HepG2 (cell line): ENCODE data around the gene NUDT7. TPM values are rescaled to one million over a fixed set of nuclear protein-coding genes. Genes with fewer than 3 reads are reported as not detected.

Source experiments
- HNRNPLL ChIP-seq: fragments of 200-400 bp; formaldehyde crosslinking; IDR thresholded peaks from 2 replicates; pipeline ENCODE4 v1.6.1; 2017; ENCODE audit warnings: mild to moderate bottlenecking, low read depth, low read length; ENCODE audit not compliant: poor library complexity, severe bottlenecking
- IRX3 ChIP-seq: sonication (generic); formaldehyde crosslinking; IDR thresholded peaks from 2 replicates; pipeline ENCODE4 v1.8.1; 2023; ENCODE audit warnings: mild to moderate bottlenecking, low read depth, missing genetic modification reagents, borderline replicate concordance
- KDM5A ChIP-seq: fragments of 200-600 bp; sonication (generic); IDR thresholded peaks from 2 replicates; pipeline ENCODE4 v1.7.0; 2018; ENCODE audit warnings: antibody characterized with exemption, mild to moderate bottlenecking, low read length, borderline replicate concordance
- MEIS2 ChIP-seq: sonication (generic); formaldehyde crosslinking; IDR thresholded peaks from 2 replicates; pipeline ENCODE4 v1.9.0; 2021; ENCODE audit warnings: mild to moderate bottlenecking, missing genetic modification reagents
- MXI1 ChIP-seq: IDR thresholded peaks from 3 replicates; pipeline ENCODE4 v1.6.1; 2012; ENCODE audit warnings: low read depth, low read length, inconsistent platforms, borderline replicate concordance
- PTBP1 ChIP-seq: fragments of 200-400 bp; formaldehyde crosslinking; IDR thresholded peaks from 2 replicates; pipeline ENCODE4 v1.6.1; 2018; ENCODE audit warnings: low read length, low read depth; ENCODE audit not compliant: poor library complexity, severe bottlenecking
- RFX3 ChIP-seq: IDR thresholded peaks from 2 replicates; pipeline ENCODE4 v1.6.1; 2016; ENCODE audit warnings: missing biosample characterization, missing genetic modification reagents
- SAFB2 ChIP-seq: sonication (generic); formaldehyde crosslinking; IDR thresholded peaks from 2 replicates; pipeline ENCODE4 v1.5.1; 2020; ENCODE audit warnings: missing genetic modification reagents, low read depth, mild to moderate bottlenecking, borderline replicate concordance
- SMAD1 ChIP-seq: sonication (generic); formaldehyde crosslinking; IDR thresholded peaks from 2 replicates; pipeline ENCODE4 v1.4.0; 2020; ENCODE audit warnings: missing genetic modification reagents, low read depth, mild to moderate bottlenecking, borderline replicate concordance
- SMAD3 ChIP-seq: sonication (generic); formaldehyde crosslinking; IDR thresholded peaks from 2 replicates; pipeline ENCODE4 v1.4.0; 2020; ENCODE audit warnings: missing genetic modification reagents
- SMARCE1 ChIP-seq: fragments of 450-650 bp; IDR thresholded peaks from 2 replicates; pipeline ENCODE4 v1.6.1; 2017; ENCODE audit warnings: borderline replicate concordance
- SNRNP70 ChIP-seq: fragments of 200-400 bp; formaldehyde crosslinking; IDR thresholded peaks from 2 replicates; pipeline ENCODE4 v1.6.1; 2017; ENCODE audit warnings: mild to moderate bottlenecking, low read depth, low read length, moderate library complexity
- U2AF2 ChIP-seq: fragments of 200-400 bp; formaldehyde crosslinking; IDR thresholded peaks from 2 replicates; pipeline ENCODE4 v1.6.1; 2017; ENCODE audit warnings: low read depth, mild to moderate bottlenecking, low read length
- ZBTB20 ChIP-seq: sonication (generic); formaldehyde crosslinking; IDR thresholded peaks from 2 replicates; pipeline ENCODE4 v1.8.1; 2023; ENCODE audit warnings: missing genetic modification reagents, low read depth, mild to moderate bottlenecking, borderline replicate concordance
- ZKSCAN1 ChIP-seq: fragments of 150-350 bp; IDR thresholded peaks from 2 replicates; pipeline ENCODE4 v1.6.1; 2014; ENCODE audit warnings: low read length
- ZKSCAN8 ChIP-seq: IDR thresholded peaks from 2 replicates; pipeline ENCODE4 v1.6.1; 2016; ENCODE audit warnings: borderline replicate concordance, missing genetic modification reagents, missing compliant biosample characterization
- ZNF260 ChIP-seq: sonication (generic); formaldehyde crosslinking; IDR thresholded peaks from 2 replicates; pipeline ENCODE4 v1.4.0; 2020; ENCODE audit warnings: missing genetic modification reagents, low read depth, mild to moderate bottlenecking, borderline replicate concordance
- ZNF317 ChIP-seq: sonication (generic); formaldehyde crosslinking; IDR thresholded peaks from 2 replicates; pipeline ENCODE4 v1.5.0; 2020; ENCODE audit warnings: mild to moderate bottlenecking, missing genetic modification reagents
- ZNF441 ChIP-seq: sonication (generic); formaldehyde crosslinking; IDR thresholded peaks from 2 replicates; pipeline ENCODE4 v1.7.0; 2021; ENCODE audit warnings: missing genetic modification reagents, borderline replicate concordance
- ZNF468 ChIP-seq: sonication (generic); formaldehyde crosslinking; IDR thresholded peaks from 2 replicates; pipeline ENCODE4 v1.8.0; 2022; ENCODE audit warnings: mild to moderate bottlenecking, moderate library complexity, missing genetic modification reagents
- ZNF607 ChIP-seq: sonication (generic); formaldehyde crosslinking; IDR thresholded peaks from 2 replicates; pipeline ENCODE4 v1.5.1; 2020; ENCODE audit warnings: missing genetic modification reagents, mild to moderate bottlenecking, borderline replicate concordance
- ZSCAN20 ChIP-seq: sonication (generic); formaldehyde crosslinking; IDR thresholded peaks from 2 replicates; pipeline ENCODE4 v1.4.0; 2020; ENCODE audit warnings: missing genetic modification reagents, mild to moderate bottlenecking, borderline replicate concordance
- polyA plus RNA-seq, 8 experiments: library from polyadenylated mRNA; depleted of rRNA in 3 of 8; stranded (reverse) in 7 of 8; unstranded in 1 of 8; fragments of >200 nt; fragmentation: Illumina TruSeq in 4 of 8; extraction: Trizol in 4 of 8; gene quantifications; 2 replicates each; pipeline versions ENCODE4 v1.2.1 to v1.2.3, GENCODE V29; 2011 to 2016; ENCODE audit warnings: low read depth in 4 of 8, missing spikeins in 1 of 8, mixed read lengths in 1 of 8; ENCODE audit not compliant: insufficient read depth in 1 of 8
- total RNA-seq, 5 experiments: library from RNA; depleted of rRNA; stranded (reverse); fragments of >200 nt; fragmentation: Illumina TruSeq; extraction: Trizol; gene quantifications; 2 replicates each; pipeline ENCODE4 v1.2.3, GENCODE V29; 2016; ENCODE audit warnings: low read depth in 1 of 5
- TF ChIP-seq, protein P1 (sequence below): sonication (generic); formaldehyde crosslinking; IDR thresholded peaks from 2 replicates; pipeline ENCODE4 v1.9.0; 2022; ENCODE audit warnings: missing genetic modification reagents, mild to moderate bottlenecking, borderline replicate concordance
- TF ChIP-seq, protein P2 (sequence below): sonication (generic); formaldehyde crosslinking; IDR thresholded peaks from 2 replicates; pipeline ENCODE4 v1.4.0; 2020; ENCODE audit warnings: mild to moderate bottlenecking, missing genetic modification reagents
- TF ChIP-seq, protein P3 (sequence below): sonication (generic); formaldehyde crosslinking; conservative IDR thresholded peaks from 2 replicates; pipeline ENCODE4 v1.8.0; 2022; ENCODE audit warnings: mild to moderate bottlenecking, moderate library complexity, missing genetic modification reagents
- TF ChIP-seq, protein P4 (sequence below): sonication (generic); formaldehyde crosslinking; IDR thresholded peaks from 2 replicates; pipeline ENCODE4 v1.5.0; 2020; ENCODE audit warnings: missing genetic modification reagents, mild to moderate bottlenecking, borderline replicate concordance

Gene NUDT7
- total and polyA plus RNA-seq, 2 of the 13 experiments (the other 11 are each of a cell fraction or from before 2014, with no cell fraction given): 14.3 to 23.9 TPM

DNA sequence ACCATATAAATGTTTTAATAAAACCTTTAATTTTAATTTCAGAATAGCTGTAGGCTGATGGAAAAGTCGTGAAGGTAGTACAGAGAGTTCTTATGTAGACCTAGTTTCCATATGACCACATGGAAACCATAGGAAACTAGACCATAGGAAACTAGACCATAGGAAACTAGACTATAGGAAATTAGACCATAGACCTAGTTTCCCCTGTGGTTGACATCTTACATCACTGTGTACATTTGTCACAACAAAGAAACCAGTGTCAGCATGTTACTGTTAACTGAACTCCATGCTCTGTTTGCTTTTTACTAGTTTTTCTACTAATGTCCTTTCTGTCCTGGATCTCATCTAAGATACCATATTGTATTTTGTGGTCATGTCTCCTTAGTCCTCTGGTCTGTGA is 14.6 kb downstream of the NUDT7 start (continued):
- TF ChIP-seq SAFB2 (CRISPR knock-in tag) (no peak), SMARCE1 (no peak), HNRNPLL (no peak), ZBTB20 (CRISPR knock-in tag) (peak; percentile 98; the same call in 1 of the 2 replicates), ZKSCAN8 (CRISPR knock-in tag) (no peak), PTBP1 (no peak), SMAD1 (CRISPR knock-in tag) (no peak), ZNF317 (CRISPR knock-in tag) (no peak), IRX3 (no peak), ZNF260 (CRISPR knock-in tag) (no peak), KDM5A (peak; percentile 25; the same call in 1 of the 2 replicates), RFX3 (CRISPR knock-in tag) (no peak), ZSCAN20 (CRISPR knock-in tag) (no peak), ZNF468 (CRISPR knock-in tag) (no peak), SNRNP70 (no peak), MXI1 (0 out of 3 replicates have a peak, but pooled peaks have one; percentile 25), SMAD3 (peak; percentile 63; the same call in 1 of the 2 replicates), ZKSCAN1 (no peak), ZNF441 (CRISPR knock-in tag) (no peak), ZNF607 (CRISPR knock-in tag) (no peak), MEIS2 (CRISPR knock-in tag) (no peak), U2AF2 (no peak)
- TF ChIP-seq, protein P1, sequence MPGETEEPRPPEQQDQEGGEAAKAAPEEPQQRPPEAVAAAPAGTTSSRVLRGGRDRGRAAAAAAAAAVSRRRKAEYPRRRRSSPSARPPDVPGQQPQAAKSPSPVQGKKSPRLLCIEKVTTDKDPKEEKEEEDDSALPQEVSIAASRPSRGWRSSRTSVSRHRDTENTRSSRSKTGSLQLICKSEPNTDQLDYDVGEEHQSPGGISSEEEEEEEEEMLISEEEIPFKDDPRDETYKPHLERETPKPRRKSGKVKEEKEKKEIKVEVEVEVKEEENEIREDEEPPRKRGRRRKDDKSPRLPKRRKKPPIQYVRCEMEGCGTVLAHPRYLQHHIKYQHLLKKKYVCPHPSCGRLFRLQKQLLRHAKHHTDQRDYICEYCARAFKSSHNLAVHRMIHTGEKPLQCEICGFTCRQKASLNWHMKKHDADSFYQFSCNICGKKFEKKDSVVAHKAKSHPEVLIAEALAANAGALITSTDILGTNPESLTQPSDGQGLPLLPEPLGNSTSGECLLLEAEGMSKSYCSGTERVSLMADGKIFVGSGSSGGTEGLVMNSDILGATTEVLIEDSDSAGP (CRISPR knock-in tag): no peak
- TF ChIP-seq, protein P2, sequence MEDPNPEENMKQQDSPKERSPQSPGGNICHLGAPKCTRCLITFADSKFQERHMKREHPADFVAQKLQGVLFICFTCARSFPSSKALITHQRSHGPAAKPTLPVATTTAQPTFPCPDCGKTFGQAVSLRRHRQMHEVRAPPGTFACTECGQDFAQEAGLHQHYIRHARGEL (CRISPR knock-in tag): no peak
- TF ChIP-seq, protein P3, sequence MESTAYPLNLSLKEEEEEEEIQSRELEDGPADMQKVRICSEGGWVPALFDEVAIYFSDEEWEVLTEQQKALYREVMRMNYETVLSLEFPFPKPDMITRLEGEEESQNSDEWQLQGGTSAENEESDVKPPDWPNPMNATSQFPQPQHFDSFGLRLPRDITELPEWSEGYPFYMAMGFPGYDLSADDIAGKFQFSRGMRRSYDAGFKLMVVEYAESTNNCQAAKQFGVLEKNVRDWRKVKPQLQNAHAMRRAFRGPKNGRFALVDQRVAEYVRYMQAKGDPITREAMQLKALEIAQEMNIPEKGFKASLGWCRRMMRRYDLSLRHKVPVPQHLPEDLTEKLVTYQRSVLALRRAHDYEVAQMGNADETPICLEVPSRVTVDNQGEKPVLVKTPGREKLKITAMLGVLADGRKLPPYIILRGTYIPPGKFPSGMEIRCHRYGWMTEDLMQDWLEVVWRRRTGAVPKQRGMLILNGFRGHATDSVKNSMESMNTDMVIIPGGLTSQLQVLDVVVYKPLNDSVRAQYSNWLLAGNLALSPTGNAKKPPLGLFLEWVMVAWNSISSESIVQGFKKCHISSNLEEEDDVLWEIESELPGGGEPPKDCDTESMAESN (CRISPR knock-in tag): peak; percentile 36; the same call in 1 of the 2 replicates
- TF ChIP-seq, protein P4, sequence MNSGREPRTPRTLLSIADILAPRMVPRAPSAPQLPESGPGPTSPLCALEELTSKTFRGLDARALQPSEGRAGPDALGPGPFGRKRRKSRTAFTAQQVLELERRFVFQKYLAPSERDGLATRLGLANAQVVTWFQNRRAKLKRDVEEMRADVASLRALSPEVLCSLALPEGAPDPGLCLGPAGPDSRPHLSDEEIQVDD: no peak
